GM19395 (cell line): ENCODE data around the gene CACNA1D.

Source experiments
- ATAC-seq: cut with Tn5 transposase; IDR thresholded peaks from one replicate; pipeline ENCODE4 v1.9.1; 2021; ENCODE audit warnings: mild to moderate bottlenecking, moderate library complexity; ENCODE audit not compliant: unreplicated experiment

Gene CACNA1D

GRCh38 chr3:53708001-53708621 is 213.7 kb downstream of the CACNA1D start:
- ATAC-seq = no peak

- ATAC-seq = no peak
Measured at GRCh38 chr3:53709256-53709655, 214.8 kb downstream of the CACNA1D start.

GRCh38 chr3:53709860-53710674 is 215.7 kb downstream of the CACNA1D start:
- ATAC-seq = peak; percentile 82

GRCh38 chr3:53711387-53711786 is 217.0 kb downstream of the CACNA1D start:
- no peak for ATAC-seq

- no peak for ATAC-seq
Measured at GRCh38 chr3:53712817-53713388, 218.5 kb downstream of the CACNA1D start.

- no peak for ATAC-seq
Measured at GRCh38 chr3:53713626-53714025, 219.2 kb downstream of the CACNA1D start.

- no peak for ATAC-seq
Measured at GRCh38 chr3:53715815-53716483, 221.5 kb downstream of the CACNA1D start.

- ATAC-seq = no peak
Measured at GRCh38 chr3:53716998-53717397, 222.6 kb downstream of the CACNA1D start.

- no peak for ATAC-seq
Measured at GRCh38 chr3:53718462-53718861, 224.1 kb downstream of the CACNA1D start.

- no peak for ATAC-seq
Measured at GRCh38 chr3:53719796-53720195, 225.4 kb downstream of the CACNA1D start.

GRCh38 chr3:53721187-53722119 is 227.0 kb downstream of the CACNA1D start:
- ATAC-seq = no peak

- ATAC-seq = no peak
Measured at GRCh38 chr3:53724566-53724965, 230.2 kb downstream of the CACNA1D start.

- no peak for ATAC-seq
Measured at GRCh38 chr3:53725387-53725995, 231.1 kb downstream of the CACNA1D start.

GRCh38 chr3:53726643-53727042 is 232.2 kb downstream of the CACNA1D start:
- no peak for ATAC-seq

- ATAC-seq = no peak
Measured at GRCh38 chr3:53728606-53729005, 234.2 kb downstream of the CACNA1D start.

GRCh38 chr3:53729159-53729558 is 234.7 kb downstream of the CACNA1D start:
- no peak for ATAC-seq

- no peak for ATAC-seq
Measured at GRCh38 chr3:53729618-53730017, 235.2 kb downstream of the CACNA1D start.

GRCh38 chr3:53730576-53730975 is 236.2 kb downstream of the CACNA1D start:
- no peak for ATAC-seq

GRCh38 chr3:53731934-53732624 is 237.7 kb downstream of the CACNA1D start:
- no peak for ATAC-seq
